Astrocyte (in vitro differentiated cells and primary cell): Measurements from ENCODE around the gene RNF157. TPM values are rescaled to one million over a fixed set of nuclear protein-coding genes. Genes with fewer than 3 reads are reported as not detected.

Experiments used
- DNase-seq: peaks from one replicate; pipeline ENCODE4 v3.0.0-alpha.2; 2010; ENCODE audit warnings: low read depth
- FAIRE-seq: peaks from 2 replicates; lab custom pipeline; 2011; peaks lifted over from hg19 to GRCh38; lab: Jason Lieb, UNC
- H2AFZ ChIP-seq: 2 replicates; pipeline ENCODE4 v1.6.0; 2012; ENCODE audit warnings: low read depth, low read length, inconsistent platforms
- H3K27ac ChIP-seq: 2 replicates; pipeline ENCODE4 v1.5.1; 2011; ENCODE audit warnings: low read depth, low read length, inconsistent platforms
- H3K27me3 ChIP-seq: 2 replicates; pipeline ENCODE4 v1.6.0; 2011; ENCODE audit warnings: low read length, inconsistent platforms; ENCODE audit not compliant: insufficient read depth
- H3K36me3 ChIP-seq: 2 replicates; pipeline ENCODE4 v1.5.1; 2011; ENCODE audit warnings: low read length, inconsistent platforms; ENCODE audit not compliant: insufficient read depth
- H3K4me1 ChIP-seq: 2 replicates; pipeline ENCODE4 v1.5.1; 2011; ENCODE audit warnings: low read length, inconsistent platforms; ENCODE audit not compliant: insufficient read depth
- H3K4me2 ChIP-seq: 2 replicates; pipeline ENCODE4 v1.6.0; 2012; ENCODE audit warnings: low read length, inconsistent platforms
- H3K4me3 ChIP-seq: 2 replicates; pipeline ENCODE4 v1.5.1; 2011; ENCODE audit warnings: low read depth, mild to moderate bottlenecking, low read length, inconsistent platforms; ENCODE audit not compliant: insufficient read depth
- H3K79me2 ChIP-seq: 2 replicates; pipeline ENCODE4 v1.6.0; 2012; ENCODE audit warnings: mild to moderate bottlenecking, low read length, inconsistent platforms; ENCODE audit not compliant: insufficient read depth
- H3K9ac ChIP-seq: 2 replicates; pipeline ENCODE4 v1.6.0; 2012; ENCODE audit warnings: mild to moderate bottlenecking, low read length, inconsistent platforms
- H3K9me3 ChIP-seq: 2 replicates; pipeline ENCODE4 v1.5.1; 2012; ENCODE audit warnings: low read depth, mild to moderate bottlenecking, low read length, inconsistent platforms; ENCODE audit not compliant: insufficient read depth
- H4K20me1 ChIP-seq: 2 replicates; pipeline ENCODE4 v1.6.0; 2012; ENCODE audit warnings: low read length, inconsistent platforms; ENCODE audit not compliant: insufficient read depth
- H3K27ac Mint-ChIP-seq: one replicate; pipeline ENCODE4 v1.8.0; 2021; ENCODE audit warnings: mild to moderate bottlenecking, mixed read lengths; ENCODE audit not compliant: unreplicated experiment
- H3K27me3 Mint-ChIP-seq: one replicate; pipeline ENCODE4 v1.8.0; 2021; ENCODE audit warnings: low read depth, mixed read lengths; ENCODE audit not compliant: unreplicated experiment
- H3K36me3 Mint-ChIP-seq: one replicate; pipeline ENCODE4 v1.8.0; 2021; ENCODE audit warnings: low read depth, mixed read lengths; ENCODE audit not compliant: unreplicated experiment
- H3K4me1 Mint-ChIP-seq: one replicate; pipeline ENCODE4 v1.8.0; 2021; ENCODE audit warnings: low read depth, mixed read lengths; ENCODE audit not compliant: unreplicated experiment
- H3K4me3 Mint-ChIP-seq: one replicate; pipeline ENCODE4 v1.8.0; 2021; ENCODE audit warnings: mild to moderate bottlenecking, moderate library complexity, mixed read lengths; ENCODE audit not compliant: unreplicated experiment
- H3K9me3 Mint-ChIP-seq: one replicate; pipeline ENCODE4 v1.8.0; 2021; ENCODE audit warnings: mild to moderate bottlenecking, mixed read lengths; ENCODE audit not compliant: unreplicated experiment
- EZH2 ChIP-seq: IDR thresholded peaks from 2 replicates; pipeline ENCODE4 v1.6.1; 2012; ENCODE audit warnings: mild to moderate bottlenecking, low read length, inconsistent platforms; ENCODE audit not compliant: insufficient read depth
- total RNA-seq: library from RNA; stranded (reverse); gene quantifications from 2 replicates; pipeline ENCODE4 v1.2.1, GENCODE V29; 2021
- TF ChIP-seq, protein P1 (sequence below): IDR thresholded peaks from 2 replicates; pipeline ENCODE4 v1.5.1; 2011; ENCODE audit warnings: low read depth, mild to moderate bottlenecking, inconsistent platforms, low read length, moderate library complexity; ENCODE audit not compliant: insufficient read depth

Gene RNF157
- total RNA-seq, 1 donor from 2014 or later, result 1.4 TPM

DNA sequence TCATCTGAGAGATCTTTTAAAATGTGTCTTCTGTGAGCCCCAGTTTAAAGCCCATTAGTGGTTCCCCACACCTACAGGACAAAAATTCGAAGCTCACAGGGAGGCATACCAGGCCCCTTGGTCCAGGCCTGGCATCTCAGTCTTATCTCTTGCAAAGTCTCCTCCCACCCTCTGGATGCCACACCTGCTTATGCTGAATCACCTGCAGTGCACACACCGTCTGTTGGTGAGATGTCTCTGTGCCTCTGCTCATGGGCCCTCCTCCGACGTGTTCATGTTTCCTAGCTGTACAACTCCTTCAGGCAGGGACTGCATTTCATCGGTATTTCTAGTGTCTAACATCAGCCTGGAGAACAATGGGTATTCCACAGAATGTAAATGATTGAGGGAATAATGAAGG, 41.6 kb downstream of the RNF157 start:
- Histone ChIP-seq H3K4me3 (no peak overlapping the region), H3K27me3 (no peaks in the 10 kb centered on the region), H3K79me2 (no peaks in the 10 kb centered on the region), H3K36me3 (no peaks in the 10 kb centered on the region), H3K27ac (no peak overlapping the region), H3K4me2 (no peak overlapping the region), H3K9me3 (no peaks in the 10 kb centered on the region), H2AFZ (no peak overlapping the region), H4K20me1 (no peaks in the 10 kb centered on the region), H3K9ac (no peak overlapping the region), H3K4me1 (no peaks in the 10 kb centered on the region)
- Mint-ChIP-seq H3K9me3 (no peaks in the 10 kb centered on the region), H3K27me3 (peaks cover 9% of the 10 kb centered on the region), H3K36me3 (no peaks in the 10 kb centered on the region), H3K27ac (no peak overlapping the region), H3K4me3 (no peak overlapping the region), H3K4me1 (peaks cover 6% of the 10 kb centered on the region)
- DNase-seq (no peak), FAIRE-seq (no peak)
- TF ChIP-seq EZH2, result no peak
- TF ChIP-seq, protein P1, sequence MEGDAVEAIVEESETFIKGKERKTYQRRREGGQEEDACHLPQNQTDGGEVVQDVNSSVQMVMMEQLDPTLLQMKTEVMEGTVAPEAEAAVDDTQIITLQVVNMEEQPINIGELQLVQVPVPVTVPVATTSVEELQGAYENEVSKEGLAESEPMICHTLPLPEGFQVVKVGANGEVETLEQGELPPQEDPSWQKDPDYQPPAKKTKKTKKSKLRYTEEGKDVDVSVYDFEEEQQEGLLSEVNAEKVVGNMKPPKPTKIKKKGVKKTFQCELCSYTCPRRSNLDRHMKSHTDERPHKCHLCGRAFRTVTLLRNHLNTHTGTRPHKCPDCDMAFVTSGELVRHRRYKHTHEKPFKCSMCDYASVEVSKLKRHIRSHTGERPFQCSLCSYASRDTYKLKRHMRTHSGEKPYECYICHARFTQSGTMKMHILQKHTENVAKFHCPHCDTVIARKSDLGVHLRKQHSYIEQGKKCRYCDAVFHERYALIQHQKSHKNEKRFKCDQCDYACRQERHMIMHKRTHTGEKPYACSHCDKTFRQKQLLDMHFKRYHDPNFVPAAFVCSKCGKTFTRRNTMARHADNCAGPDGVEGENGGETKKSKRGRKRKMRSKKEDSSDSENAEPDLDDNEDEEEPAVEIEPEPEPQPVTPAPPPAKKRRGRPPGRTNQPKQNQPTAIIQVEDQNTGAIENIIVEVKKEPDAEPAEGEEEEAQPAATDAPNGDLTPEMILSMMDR, result no peak

DNA sequence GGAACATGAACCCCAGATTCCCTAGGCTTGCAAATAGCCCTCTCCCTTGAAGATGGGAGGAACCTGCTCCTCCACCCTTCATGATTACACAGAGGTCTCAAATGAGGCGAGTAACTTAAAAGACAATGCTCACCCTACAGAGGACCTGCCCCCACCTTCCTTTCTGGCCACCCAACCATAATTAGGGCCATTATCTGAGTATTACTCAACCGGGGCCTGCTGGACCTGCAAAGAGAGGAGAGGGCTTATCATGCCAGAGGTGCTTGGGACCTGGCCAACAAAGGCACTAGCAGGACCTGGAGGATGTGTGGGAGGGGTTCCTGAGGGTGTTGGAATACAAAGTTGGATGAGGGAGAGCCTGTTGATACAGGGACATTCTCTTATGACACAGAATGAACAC, 42.4 kb downstream of the RNF157 start:
- Histone ChIP-seq H4K20me1 (no peaks in the 10 kb centered on the region), H3K36me3 (no peaks in the 10 kb centered on the region), H3K4me2 (no peak overlapping the region), H3K27ac (no peak overlapping the region), H2AFZ (no peak overlapping the region), H3K4me1 (no peaks in the 10 kb centered on the region), H3K4me3 (no peak overlapping the region), H3K27me3 (no peaks in the 10 kb centered on the region), H3K79me2 (no peaks in the 10 kb centered on the region), H3K9me3 (no peaks in the 10 kb centered on the region), H3K9ac (no peak overlapping the region)
- TF ChIP-seq, protein P1, result no peak
- TF ChIP-seq EZH2, result no peak
- no peak overlapping the region for H3K27ac Mint-ChIP-seq
- peaks cover 9% of the 10 kb centered on the region for H3K27me3 Mint-ChIP-seq
- H3K4me3 Mint-ChIP-seq, result no peak overlapping the region
- no peaks in the 10 kb centered on the region for H3K36me3 Mint-ChIP-seq
- H3K9me3 Mint-ChIP-seq, result no peaks in the 10 kb centered on the region
- FAIRE-seq, result no peak
- H3K4me1 Mint-ChIP-seq, result peaks cover 6% of the 10 kb centered on the region
- DNase-seq, result no peak

DNA sequence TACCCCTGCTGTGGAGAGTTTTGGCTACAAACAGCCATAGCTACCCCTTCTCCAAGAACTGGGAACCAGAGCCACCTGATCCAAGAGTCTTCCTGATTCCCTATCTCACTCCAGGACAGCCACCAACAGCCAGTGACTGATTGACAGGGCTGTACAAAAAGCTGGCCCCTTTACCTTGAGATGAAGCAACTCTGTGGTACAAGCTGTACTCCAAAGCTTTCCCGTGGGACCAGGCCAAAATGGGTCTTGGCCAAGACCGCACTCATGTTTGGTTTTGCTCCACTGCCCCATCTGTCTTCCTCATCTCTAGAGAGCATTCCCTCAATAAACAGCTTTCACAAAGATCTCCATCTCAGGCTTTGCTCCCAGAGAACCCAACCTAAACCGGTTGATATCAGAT, 43.6 kb downstream of the RNF157 start:
- Histone ChIP-seq H3K27ac (no peak overlapping the region), H4K20me1 (no peaks in the 10 kb centered on the region), H3K36me3 (no peaks in the 10 kb centered on the region), H3K27me3 (no peaks in the 10 kb centered on the region), H3K4me1 (no peaks in the 10 kb centered on the region), H2AFZ (no peak overlapping the region), H3K4me3 (no peak overlapping the region), H3K9ac (no peak overlapping the region), H3K4me2 (no peak overlapping the region), H3K9me3 (no peaks in the 10 kb centered on the region), H3K79me2 (no peaks in the 10 kb centered on the region)
- Mint-ChIP-seq H3K4me1 (peaks cover 6% of the 10 kb centered on the region), H3K27me3 (peaks cover 9% of the 10 kb centered on the region), H3K9me3 (no peaks in the 10 kb centered on the region), H3K36me3 (no peaks in the 10 kb centered on the region), H3K4me3 (no peak overlapping the region), H3K27ac (no peak overlapping the region)
- no peak for FAIRE-seq
- no peak for TF ChIP-seq EZH2
- TF ChIP-seq, protein P1, result no peak
- DNase-seq, result no peak
